Neuronal stem cell (in vitro differentiated cells): Measurements from ENCODE around the gene TRIM67.
A peak's percentile ranks its signal among the peaks of the same experiment; 100 is the strongest.

Experiments
- DNase-seq: peaks from one replicate; pipeline ENCODE4 v3.0.0-alpha.2; 2013; ENCODE audit warnings: low spot score
- H2AFZ ChIP-seq: one replicate; pipeline ENCODE4 v1.6.1; 2013; ENCODE audit warnings: mild to moderate bottlenecking, low read length, inconsistent platforms
- H2AK5ac ChIP-seq: 2 replicates; pipeline ENCODE4 v1.6.1; 2013; ENCODE audit warnings: low read depth, mild to moderate bottlenecking, inconsistent platforms, low read length, moderate library complexity, mixed read lengths
- H2BK120ac ChIP-seq: 2 replicates; pipeline ENCODE4 v1.6.1; 2013; ENCODE audit warnings: low read depth, mild to moderate bottlenecking, inconsistent platforms, low read length, moderate library complexity, mixed read lengths
- H2BK12ac ChIP-seq: one replicate; pipeline ENCODE4 v1.6.1; 2013; ENCODE audit warnings: low read length, inconsistent platforms
- H2BK15ac ChIP-seq: 2 replicates; pipeline ENCODE4 v1.6.1; 2013; ENCODE audit warnings: mild to moderate bottlenecking, low read length, inconsistent platforms, mixed read lengths
- H2BK5ac ChIP-seq: one replicate; pipeline ENCODE4 v1.6.1; 2013; ENCODE audit warnings: inconsistent platforms, mild to moderate bottlenecking, low read length, moderate library complexity
- H3K14ac ChIP-seq: one replicate; pipeline ENCODE4 v1.6.1; 2013; ENCODE audit warnings: low read length, inconsistent platforms
- H3K18ac ChIP-seq: 2 replicates; pipeline ENCODE4 v1.6.1; 2013; ENCODE audit warnings: low read length, inconsistent platforms
- H3K23ac ChIP-seq: 2 replicates; pipeline ENCODE4 v1.6.1; 2013; ENCODE audit warnings: low read depth, mild to moderate bottlenecking, mixed read lengths, low read length, inconsistent platforms; ENCODE audit not compliant: poor library complexity
- H3K27ac ChIP-seq: replicated peaks from 3 replicates; pipeline ENCODE4 v1.5.1; 2013; ENCODE audit warnings: low read length, inconsistent platforms
- H3K27me3 ChIP-seq, 3 experiments: 2 replicates each; pipeline ENCODE4 v1.6.1; 2013; ENCODE audit warnings: low read length in 3 of 3, mild to moderate bottlenecking in 2 of 3, inconsistent platforms in 1 of 3, low read depth in 1 of 3, mixed read lengths in 1 of 3, moderate library complexity in 1 of 3; ENCODE audit not compliant: control insufficient read depth in 3 of 3, insufficient read depth in 3 of 3
- H3K36me3 ChIP-seq, 2 donors: replicated peaks in 1 of 2; 2 replicates each; pipeline ENCODE4 v1.6.1; 2013; ENCODE audit warnings: low read length in 2 of 2; ENCODE audit not compliant: control insufficient read depth in 2 of 2, insufficient read depth in 2 of 2
- H3K4ac ChIP-seq: 2 replicates; pipeline ENCODE4 v1.6.1; 2013; ENCODE audit warnings: inconsistent platforms, mild to moderate bottlenecking, low read length, moderate library complexity
- H3K4me1 ChIP-seq, 2 donors: 1 replicate in 1 of 2; 2 replicates in 1 of 2; pipeline ENCODE4 v1.6.1; 2013; ENCODE audit warnings: low read length in 2 of 2, low read depth in 1 of 2; ENCODE audit not compliant: control insufficient read depth in 2 of 2, insufficient read depth in 1 of 2
- H3K4me2 ChIP-seq: one replicate; pipeline ENCODE4 v1.6.1; 2013; ENCODE audit warnings: mild to moderate bottlenecking, low read length, inconsistent platforms; ENCODE audit not compliant: insufficient read depth, poor library complexity, severe bottlenecking
- H3K4me3 ChIP-seq, 2 donors: 2 replicates each; pipeline ENCODE4 v1.5.1; 2013; ENCODE audit warnings: low read length in 2 of 2, mild to moderate bottlenecking in 2 of 2, inconsistent platforms in 1 of 2, moderate library complexity in 1 of 2
- H3K79me1 ChIP-seq: one replicate; pipeline ENCODE4 v1.6.1; 2013; ENCODE audit warnings: low read depth, mild to moderate bottlenecking, inconsistent platforms, low read length, moderate library complexity
- H3K9ac ChIP-seq: one replicate; pipeline ENCODE4 v1.6.1; 2013; ENCODE audit warnings: mild to moderate bottlenecking, low read depth, low read length, inconsistent platforms; ENCODE audit not compliant: poor library complexity
- H3K9me3 ChIP-seq, 2 donors: replicated peaks in 1 of 2; 2 replicates each; pipeline versions ENCODE3 to v1.6.1; 2013; ENCODE audit warnings: low read length in 2 of 2, mild to moderate bottlenecking in 2 of 2, inconsistent platforms in 1 of 2, low read depth in 1 of 2, mixed read lengths in 1 of 2, moderate library complexity in 1 of 2; ENCODE audit not compliant: control insufficient read depth in 2 of 2, insufficient read depth in 1 of 2
- H4K8ac ChIP-seq: one replicate; pipeline ENCODE4 v1.6.1; 2013; ENCODE audit warnings: low read depth, mild to moderate bottlenecking, inconsistent platforms, low read length, moderate library complexity
- H4K91ac ChIP-seq: one replicate; pipeline ENCODE4 v1.6.1; 2013; ENCODE audit warnings: low read length, low read depth, mild to moderate bottlenecking, inconsistent platforms; ENCODE audit not compliant: poor library complexity
- WGBS, 2 donors: extraction: QIAGEN DNeasy Blood & Tissue Kit; methylation state at CpG; one replicate each; pipeline ENCODE4 v1.1.7; 2013; ENCODE audit warnings: missing lambda C conversion rate in 2 of 2, mixed read lengths in 1 of 2; ENCODE audit not compliant: insufficient read length in 2 of 2, insufficient replicate concordance in 1 of 2; ENCODE audit errors: extremely low coverage in 2 of 2; 5-methylcytosine and 5-hydroxymethylcytosine counted together

Gene TRIM67

GRCh38 chr1:231185391-231185790 lies 23.5 kb downstream of the TRIM67 start:
- Histone ChIP-seq H2BK12ac (peak overlapping the region; percentile 52), H3K36me3 (no peaks in the 10 kb centered on the region), H3K4me1 (peaks cover 11 to 16% of the 10 kb centered on the region in 2 donors), H3K4me2 (no peak overlapping the region), H3K27ac (no peak overlapping the region), H4K8ac (no peak overlapping the region), H3K4ac (no peak overlapping the region), H2BK15ac (peak overlapping the region; percentile 90), H3K79me1 (no peaks in the 10 kb centered on the region), H3K18ac (peak overlapping the region; percentile 63), H3K23ac (no peak overlapping the region), H2AFZ (no peak overlapping the region), H3K9ac (no peak overlapping the region), H2BK5ac (no peak overlapping the region), H4K91ac (no peak overlapping the region), H3K27me3 (peaks cover 0 to 16% (median 4%) of the 10 kb centered on the region in 3 experiments), H3K9me3 (peaks cover 0 to 4% of the 10 kb centered on the region in 2 donors), H3K4me3 (no peak overlapping the region), H2AK5ac (peak overlapping the region; percentile 56), H3K14ac (no peak overlapping the region), H2BK120ac (no peak overlapping the region)
- WGBS, 2 donors = no CpG with 5 or more reads among the region's 11 CpGs
- no peak for DNase-seq

- Histone ChIP-seq H3K4me1 (peaks cover 11 to 16% of the 10 kb centered on the region in 2 donors), H3K79me1 (no peaks in the 10 kb centered on the region), H3K36me3 (no peaks in the 10 kb centered on the region), H2BK5ac (no peak overlapping the region), H3K27ac (no peak overlapping the region), H3K9ac (no peak overlapping the region), H4K8ac (no peak overlapping the region), H3K14ac (no peak overlapping the region), H2AFZ (no peak overlapping the region), H2AK5ac (no peak overlapping the region), H2BK12ac (no peak overlapping the region), H3K4me3 (no peak overlapping the region), H3K27me3 (peaks cover 0 to 16% (median 4%) of the 10 kb centered on the region in 3 experiments), H3K23ac (no peak overlapping the region), H3K4me2 (no peak overlapping the region), H4K91ac (no peak overlapping the region), H3K9me3 (peaks cover 0 to 4% of the 10 kb centered on the region in 2 donors), H3K4ac (no peak overlapping the region), H2BK15ac (no peak overlapping the region), H3K18ac (peak overlapping the region; percentile 0), H2BK120ac (no peak overlapping the region)
- DNase-seq = no peak
- no CpG with 5 or more reads among the region's 11 CpGs for WGBS, 2 donors
These were observed 24.7 kb downstream of the TRIM67 start for GRCh38 chr1:231186356-231187115.

GRCh38 chr1:231187571-231187970 lies 25.7 kb downstream of the TRIM67 start:
- Histone ChIP-seq H2BK12ac (no peak overlapping the region), H3K9me3 (peaks cover 0 to 4% of the 10 kb centered on the region in 2 donors), H2BK15ac (no peak overlapping the region), H4K8ac (no peak overlapping the region), H2AK5ac (no peak overlapping the region), H3K23ac (no peak overlapping the region), H3K14ac (no peak overlapping the region), H2BK5ac (no peak overlapping the region), H2AFZ (no peak overlapping the region), H3K4me2 (no peak overlapping the region), H3K79me1 (no peaks in the 10 kb centered on the region), H3K4me1 (peaks cover 11 to 19% of the 10 kb centered on the region in 2 donors), H2BK120ac (no peak overlapping the region), H3K27me3 (peaks cover 0 to 11% (median 2%) of the 10 kb centered on the region in 3 experiments), H3K27ac (no peak overlapping the region), H3K4me3 (no peak overlapping the region), H3K18ac (no peak overlapping the region), H3K9ac (no peak overlapping the region), H3K36me3 (no peaks in the 10 kb centered on the region), H3K4ac (no peak overlapping the region), H4K91ac (no peak overlapping the region)
- WGBS, 2 donors = no CpG with 5 or more reads among the region's 10 CpGs
- no peak for DNase-seq

GRCh38 chr1:231188072-231188471 lies 26.2 kb downstream of the TRIM67 start:
- Histone ChIP-seq H3K36me3 (no peaks in the 10 kb centered on the region), H3K27ac (no peak overlapping the region), H3K79me1 (no peaks in the 10 kb centered on the region), H3K4me2 (no peak overlapping the region), H2BK12ac (no peak overlapping the region), H3K4ac (no peak overlapping the region), H3K18ac (no peak overlapping the region), H3K23ac (no peak overlapping the region), H4K91ac (no peak overlapping the region), H2AFZ (no peak overlapping the region), H3K4me3 (no peak overlapping the region), H2BK120ac (no peak overlapping the region), H3K9ac (no peak overlapping the region), H3K4me1 (peaks cover 11 to 24% of the 10 kb centered on the region in 2 donors), H4K8ac (no peak overlapping the region), H3K27me3 (peaks cover 0 to 9% (median 2%) of the 10 kb centered on the region in 3 experiments), H2AK5ac (no peak overlapping the region), H3K9me3 (peaks cover 0 to 4% of the 10 kb centered on the region in 2 donors), H2BK5ac (no peak overlapping the region), H2BK15ac (no peak overlapping the region), H3K14ac (no peak overlapping the region)
- WGBS, 2 donors = no CpG with 5 or more reads among the region's 3 CpGs
- no peak for DNase-seq
